GM21360 (cell line): Measurements from ENCODE around the gene SLC6A8.
"Not testable (repeated sequence)": the region's sequence is repeated elsewhere in the genome, so short reads cannot be mapped to it uniquely, and the experiment has no call there.

ENCODE experiments used
- ATAC-seq: cut with Tn5 transposase; IDR thresholded peaks from one replicate; pipeline ENCODE4 v1.9.1; 2021; ENCODE audit warnings: mild to moderate bottlenecking, moderate library complexity; ENCODE audit not compliant: unreplicated experiment

The SLC6A8 gene

DNA sequence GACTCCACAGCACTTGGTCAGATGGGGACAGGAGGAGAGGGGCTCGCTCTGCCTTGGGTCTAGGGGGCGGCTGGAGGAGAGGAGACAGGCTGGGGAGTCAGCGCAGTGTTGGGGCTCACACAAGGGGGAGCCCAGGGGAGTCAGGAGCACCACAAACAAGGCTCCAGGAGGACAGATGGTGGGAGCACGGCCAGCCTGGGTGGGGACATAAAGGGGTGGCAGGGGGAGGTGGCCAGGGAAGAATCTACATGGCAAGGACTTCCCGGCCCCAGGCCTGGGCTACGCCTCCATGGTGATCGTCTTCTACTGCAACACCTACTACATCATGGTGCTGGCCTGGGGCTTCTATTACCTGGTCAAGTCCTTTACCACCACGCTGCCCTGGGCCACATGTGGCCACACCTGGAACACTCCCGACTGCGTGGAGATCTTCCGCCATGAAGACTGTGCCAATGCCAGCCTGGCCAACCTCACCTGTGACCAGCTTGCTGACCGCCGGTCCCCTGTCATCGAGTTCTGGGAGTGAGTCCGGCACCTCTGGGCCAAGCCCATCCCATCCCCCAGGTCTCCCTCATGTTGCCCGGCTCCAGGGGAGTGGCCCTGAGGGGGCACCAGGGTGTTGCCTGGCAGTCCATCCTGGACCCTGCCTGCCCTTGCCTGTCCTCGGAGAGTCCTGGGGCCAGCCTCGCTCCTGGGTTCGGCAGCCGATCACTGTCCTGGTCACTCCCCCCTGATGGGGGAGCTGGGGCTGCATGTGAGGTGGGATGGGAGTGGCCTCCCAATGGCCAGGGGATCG, 3.5 kb downstream of the SLC6A8 start:
- not testable (repeated sequence) for ATAC-seq

DNA sequence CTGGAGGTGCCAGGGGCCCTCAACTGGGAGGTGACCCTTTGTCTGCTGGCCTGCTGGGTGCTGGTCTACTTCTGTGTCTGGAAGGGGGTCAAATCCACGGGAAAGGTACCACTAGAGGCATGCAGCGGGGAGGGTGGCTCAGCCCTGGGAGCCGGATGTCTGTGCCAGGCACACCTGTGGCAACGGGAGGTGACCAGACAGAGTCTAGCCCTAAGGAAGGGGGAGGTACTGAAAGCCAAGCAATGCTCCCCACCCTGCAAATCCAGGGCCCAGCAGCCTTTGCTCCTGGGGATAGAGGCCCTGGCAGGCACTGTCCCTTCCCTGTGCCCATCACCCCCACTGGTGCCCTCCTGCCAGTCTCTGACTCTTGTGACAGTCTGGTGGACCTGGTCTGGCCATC, 4.3 kb downstream of the SLC6A8 start:
- no peak for ATAC-seq

DNA sequence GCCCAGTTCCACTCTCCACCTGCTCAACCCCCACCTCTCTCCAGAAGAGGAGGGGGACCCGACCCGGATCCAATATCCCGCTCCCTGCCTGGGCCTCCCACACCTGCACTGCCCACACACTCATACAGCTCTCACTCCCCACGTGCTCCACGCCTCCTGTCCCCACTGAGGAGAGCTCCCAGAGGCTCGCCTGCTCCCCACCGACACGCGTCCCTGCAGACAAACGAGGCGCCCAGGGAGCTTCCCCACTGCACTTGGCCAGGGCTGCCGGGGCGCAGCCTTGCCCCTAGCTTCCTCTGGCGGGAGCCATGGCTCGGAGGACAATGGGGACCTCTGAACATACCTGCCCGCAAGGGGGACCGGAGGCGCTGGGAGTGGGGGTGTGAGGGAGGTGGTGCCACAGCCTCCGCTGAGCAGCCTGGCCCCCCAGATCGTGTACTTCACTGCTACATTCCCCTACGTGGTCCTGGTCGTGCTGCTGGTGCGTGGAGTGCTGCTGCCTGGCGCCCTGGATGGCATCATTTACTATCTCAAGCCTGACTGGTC, 5.0 kb downstream of the SLC6A8 start:
- no peak for ATAC-seq

DNA sequence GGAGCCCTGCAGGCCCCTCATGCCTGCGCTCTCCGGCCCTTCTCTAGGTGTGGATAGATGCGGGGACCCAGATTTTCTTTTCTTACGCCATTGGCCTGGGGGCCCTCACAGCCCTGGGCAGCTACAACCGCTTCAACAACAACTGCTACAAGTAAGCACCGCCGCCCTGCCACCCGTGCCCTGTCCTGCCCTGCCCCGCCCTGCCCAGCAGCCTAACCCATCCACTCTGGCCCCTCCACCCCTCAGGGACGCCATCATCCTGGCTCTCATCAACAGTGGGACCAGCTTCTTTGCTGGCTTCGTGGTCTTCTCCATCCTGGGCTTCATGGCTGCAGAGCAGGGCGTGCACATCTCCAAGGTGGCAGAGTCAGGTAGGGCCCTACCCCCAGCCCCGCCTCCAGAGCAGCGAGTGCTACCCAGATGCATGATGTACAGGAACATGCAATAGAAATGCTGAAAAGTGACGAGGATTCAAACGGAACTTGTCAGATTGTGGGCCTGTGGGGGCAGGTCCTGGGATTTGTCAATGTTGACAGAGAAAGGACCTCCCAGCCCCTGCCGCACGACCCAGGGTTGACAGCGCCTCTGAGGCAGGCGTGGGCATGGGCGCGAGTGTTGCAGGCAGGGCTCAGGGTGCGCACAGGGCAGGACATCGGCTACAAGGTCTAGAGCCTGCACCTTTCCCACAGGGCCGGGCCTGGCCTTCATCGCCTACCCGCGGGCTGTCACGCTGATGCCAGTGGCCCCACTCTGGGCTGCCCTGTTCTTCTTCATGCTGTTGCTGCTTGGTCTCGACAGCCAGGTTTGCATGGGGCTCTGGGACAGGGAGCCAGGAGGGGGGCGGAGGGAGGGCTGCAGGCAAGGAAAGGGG, 5.7 kb downstream of the SLC6A8 start:
- no peak for ATAC-seq

GRCh38 chrX:153694256-153694655, 6.5 kb downstream of the SLC6A8 start:
- not testable (repeated sequence) for ATAC-seq

GRCh38 chrX:153694687-153695270, 7.1 kb downstream of the SLC6A8 start:
- ATAC-seq = no peak

GRCh38 chrX:153696100-153696499, 8.4 kb downstream of the SLC6A8 start:
- ATAC-seq = no peak

DNA sequence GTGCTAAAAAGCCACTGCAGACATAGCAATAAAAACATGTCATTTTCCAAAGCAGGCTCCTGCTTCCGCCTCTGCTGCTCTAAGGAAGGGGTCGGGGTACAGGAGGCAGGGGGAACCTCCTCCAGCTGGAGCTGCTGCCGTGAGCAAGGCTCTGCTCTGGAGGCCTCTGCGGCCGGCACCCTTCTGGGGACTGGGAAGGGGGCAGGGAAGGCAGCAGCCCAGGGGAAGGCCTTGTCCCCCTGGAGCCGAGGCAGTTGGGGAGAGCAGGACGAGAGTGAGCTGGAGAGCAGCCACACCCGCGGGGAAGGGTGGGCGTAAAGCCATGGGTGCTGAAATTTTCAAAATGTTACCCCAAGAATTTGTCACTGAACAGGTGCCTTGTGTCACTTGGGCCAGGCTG, 8.8 kb downstream of the SLC6A8 start:
- not testable (repeated sequence) for ATAC-seq

DNA sequence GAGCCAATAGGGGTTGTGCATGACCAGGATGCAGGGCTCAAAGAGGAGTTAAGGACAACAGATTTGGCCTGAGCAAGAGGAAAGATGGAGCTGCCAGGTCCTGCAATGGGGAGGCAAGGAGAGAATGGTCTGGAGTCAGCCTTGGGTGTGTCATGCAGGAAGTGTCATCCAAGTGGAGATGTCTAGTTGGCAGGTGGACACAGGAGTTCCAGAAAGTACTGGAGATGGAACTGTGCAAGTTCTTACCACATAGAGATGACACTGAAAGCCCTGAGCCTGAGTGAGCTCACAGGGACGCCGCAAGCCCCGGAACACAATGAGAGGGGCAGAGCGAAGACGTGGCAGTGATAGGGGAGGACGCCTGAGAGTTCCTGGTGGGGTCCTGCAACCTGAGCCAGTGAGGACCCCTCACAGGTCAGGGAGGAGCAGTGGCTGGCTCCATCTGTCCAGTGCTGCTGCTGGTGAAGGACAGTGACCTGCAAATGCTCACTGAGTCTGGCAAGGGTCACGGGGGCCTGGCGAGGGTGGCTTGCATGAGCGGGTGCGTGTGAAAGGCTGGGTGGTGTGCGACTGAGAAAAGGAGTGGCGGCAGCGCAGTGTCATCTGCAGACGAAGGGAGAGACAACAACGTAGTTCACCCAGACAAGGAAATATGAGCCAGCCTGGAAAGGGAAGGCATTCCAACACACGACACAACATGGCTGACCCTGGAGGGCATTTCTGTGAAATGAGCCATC, 9.4 kb downstream of the SLC6A8 start:
- not testable (repeated sequence) for ATAC-seq

DNA sequence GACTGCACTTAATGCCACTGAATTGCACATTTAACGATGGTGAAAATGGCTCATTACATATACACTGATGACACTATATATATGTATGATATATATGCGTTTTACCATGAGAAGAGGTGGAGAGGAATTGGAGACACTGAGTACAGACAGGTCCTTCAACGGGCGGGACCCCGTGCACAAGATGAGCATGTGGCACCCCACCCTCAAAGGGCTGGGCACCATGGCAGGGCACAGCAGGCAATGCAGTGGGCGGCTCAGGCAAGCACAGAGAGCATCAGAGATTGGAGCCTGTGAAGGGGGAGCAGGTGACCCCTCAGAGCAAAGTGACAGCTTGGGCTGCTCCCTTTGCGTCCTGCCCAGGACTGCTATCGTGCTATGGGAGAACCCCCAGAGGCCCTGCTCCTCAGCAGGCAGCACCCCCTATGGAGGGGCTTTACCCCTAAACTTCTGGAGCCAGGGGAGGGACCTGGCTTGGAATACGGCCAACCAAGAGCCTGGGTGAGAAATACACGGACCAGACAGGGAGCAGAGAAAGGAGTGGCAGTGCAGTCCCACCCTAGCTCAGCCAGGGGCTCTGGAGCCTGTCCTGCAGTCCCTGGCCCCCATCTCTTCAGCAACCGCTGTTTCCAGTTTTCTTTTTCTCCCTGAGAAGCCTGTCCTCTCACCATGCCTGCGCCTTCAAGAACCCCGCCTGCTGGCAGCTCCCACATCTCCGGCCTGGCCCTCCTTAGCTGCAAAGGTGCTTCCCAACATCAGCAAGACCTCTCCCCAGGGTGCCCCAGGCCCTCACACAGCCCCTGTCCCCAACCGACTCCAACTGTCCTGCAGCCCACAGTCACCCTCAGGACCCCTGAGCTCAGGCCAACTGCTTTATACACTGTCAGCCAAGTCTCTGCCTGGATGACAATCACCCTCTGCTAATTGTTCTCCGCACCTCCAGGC, 10.5 kb downstream of the SLC6A8 start:
- ATAC-seq = no peak

GRCh38 chrX:153699210-153699783, 11.6 kb downstream of the SLC6A8 start:
- not testable (repeated sequence) for ATAC-seq

GRCh38 chrX:153699784-153700371, 12.2 kb downstream of the SLC6A8 start:
- ATAC-seq = not testable (repeated sequence)

GRCh38 chrX:153700376-153700945, 12.7 kb downstream of the SLC6A8 start:
- ATAC-seq = no peak

DNA sequence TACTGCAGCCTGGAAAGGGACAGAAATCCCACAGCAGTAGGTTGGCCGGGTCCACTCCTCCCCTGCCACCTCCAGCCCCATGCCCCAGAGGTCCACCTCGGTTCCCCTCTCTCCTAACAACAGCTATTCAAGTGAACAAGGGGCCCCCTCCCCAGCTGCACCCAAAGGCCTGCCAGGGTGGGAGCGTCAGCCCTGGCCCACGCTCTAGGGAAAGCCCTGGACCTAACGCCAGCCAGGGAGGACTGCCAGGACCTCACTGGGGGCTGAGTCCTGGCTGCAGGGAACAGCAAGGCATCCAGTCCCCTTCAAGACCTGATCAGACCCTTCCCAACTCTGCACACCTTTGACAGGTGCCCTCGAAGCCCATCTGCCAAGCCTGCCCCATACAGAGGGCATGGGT, 13.2 kb downstream of the SLC6A8 start:
- no peak for ATAC-seq

DNA sequence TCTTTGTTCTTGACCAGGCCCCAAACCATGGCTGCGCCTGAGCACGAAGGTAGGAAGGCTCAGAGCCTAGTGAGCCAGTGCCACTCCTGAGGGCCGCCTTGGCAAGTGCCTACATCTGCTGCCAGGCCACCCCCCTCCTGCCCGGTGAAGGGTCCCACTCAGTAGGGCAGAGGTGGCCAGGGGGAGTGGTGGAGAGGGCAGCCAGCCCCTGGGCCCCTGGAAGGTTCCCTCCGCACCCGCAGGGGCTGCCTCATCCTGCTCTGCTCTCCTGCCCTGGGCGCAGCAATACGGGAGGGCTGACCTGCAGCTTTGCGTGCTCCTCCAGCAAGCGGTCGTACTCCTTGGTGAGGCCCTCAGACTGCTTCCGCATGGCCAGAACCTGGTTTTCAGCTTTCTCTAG, 14.0 kb downstream of the SLC6A8 start:
- no peak for ATAC-seq

DNA sequence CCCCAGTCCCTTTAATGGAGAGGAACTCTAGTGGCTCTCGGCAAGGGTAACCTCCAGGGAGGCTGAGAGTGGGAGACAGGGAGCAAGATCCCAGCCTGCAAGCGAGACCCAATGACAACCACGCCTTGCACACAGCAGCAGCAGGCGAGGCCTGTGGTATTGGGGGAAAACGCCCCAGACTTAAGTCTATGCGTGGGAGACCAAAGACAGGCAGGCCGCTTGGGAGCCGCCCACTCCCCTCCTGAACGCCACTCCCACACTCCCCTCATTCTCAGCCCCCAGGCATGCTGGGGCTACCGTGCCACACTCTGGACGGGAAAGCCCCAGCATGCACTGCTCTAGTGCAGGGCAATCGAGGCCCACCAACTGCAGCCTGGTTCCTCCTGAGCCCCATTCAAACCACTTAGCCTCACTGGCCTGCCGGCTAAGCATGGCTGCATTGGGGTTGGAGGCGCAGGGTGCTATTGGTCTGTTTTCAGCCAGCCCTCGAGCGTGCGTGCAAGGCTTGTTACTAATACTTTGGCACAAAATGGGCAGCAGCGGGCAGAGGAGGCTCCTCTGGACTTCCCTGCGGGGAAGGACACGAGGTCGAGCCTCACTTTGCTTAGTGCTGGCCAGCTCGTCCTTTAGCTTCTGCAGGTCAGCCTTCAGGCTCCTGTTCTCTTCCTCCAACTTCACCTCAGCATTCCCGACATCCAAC, 14.8 kb downstream of the SLC6A8 start:
- ATAC-seq = no peak

DNA sequence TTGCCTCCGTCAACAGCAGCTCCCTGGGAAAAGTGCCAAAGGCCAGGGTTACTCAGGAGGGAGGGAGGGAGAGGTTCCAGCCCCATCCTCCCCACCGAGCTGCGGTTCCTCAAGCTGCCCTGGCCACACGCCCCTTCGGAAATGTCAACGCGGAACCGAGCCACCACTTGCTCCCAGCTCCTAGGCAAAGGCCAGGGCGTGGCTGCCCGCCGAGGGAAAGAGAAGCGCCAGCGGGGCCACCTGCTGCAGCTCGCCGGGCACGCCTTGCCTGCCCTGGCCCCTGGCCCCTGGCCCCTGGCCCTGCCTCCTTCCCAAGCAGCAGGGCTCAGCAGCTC, 15.3 kb downstream of the SLC6A8 start:
- ATAC-seq = no peak

GRCh38 chrX:153704021-153704526, 16.3 kb downstream of the SLC6A8 start:
- no peak for ATAC-seq
